ENCODE results near the gene SMIM24.
"Not testable (repeated sequence)": the region's sequence is repeated elsewhere in the genome, so short reads cannot be mapped to it uniquely, and the experiment has no call there.

SMIM24 gene

GRCh38 chr19:3480383-3481091, at the start of gene SMIM24:
SMIM24 (minus strand) TSS chr19:3480525; CDS start chr19:3480463, 62 bp downstream.
- no peak for DNase-seq (ENCODE audit: low spot score)

GRCh38 chr19:3529299-3529698, 49.0 kb upstream of the SMIM24 start:
- not testable (repeated sequence) for DNase-seq (ENCODE audit: low spot score)

GRCh38 chr19:3528539-3529211, 48.4 kb upstream of the SMIM24 start:
- no peak for DNase-seq (ENCODE audit: low spot score)

- DNase-seq (ENCODE audit: low spot score), result no peak
Observed at GRCh38 chr19:3528080-3528479, 47.8 kb upstream of the SMIM24 start.

- DNase-seq (ENCODE audit: low spot score), result no peak
Observed at GRCh38 chr19:3527238-3527910, 47.0 kb upstream of the SMIM24 start.

- no peak for DNase-seq (ENCODE audit: low spot score)
Observed at GRCh38 chr19:3526507-3527237, 46.3 kb upstream of the SMIM24 start.

GRCh38 chr19:3524904-3525451, 44.7 kb upstream of the SMIM24 start:
- no peak for DNase-seq (ENCODE audit: low spot score)

GRCh38 chr19:3524078-3524842, 43.9 kb upstream of the SMIM24 start:
- no peak for DNase-seq (ENCODE audit: low spot score)

GRCh38 chr19:3523361-3524077, 43.2 kb upstream of the SMIM24 start:
- DNase-seq (ENCODE audit: low spot score), result no peak

- DNase-seq (ENCODE audit: low spot score), result no peak
Observed at GRCh38 chr19:3522421-3523360, 42.4 kb upstream of the SMIM24 start.

GRCh38 chr19:3521104-3521445, 40.8 kb upstream of the SMIM24 start:
- DNase-seq (ENCODE audit: low spot score), result no peak

GRCh38 chr19:3520166-3521103, 40.1 kb upstream of the SMIM24 start:
- no peak for DNase-seq (ENCODE audit: low spot score)

GRCh38 chr19:3519126-3519525, 38.8 kb upstream of the SMIM24 start:
- no peak for DNase-seq (ENCODE audit: low spot score)

GRCh38 chr19:3518659-3519058, 38.3 kb upstream of the SMIM24 start:
- no peak for DNase-seq (ENCODE audit: low spot score)

- DNase-seq (ENCODE audit: low spot score), result no peak
Observed at GRCh38 chr19:3518255-3518654, 37.9 kb upstream of the SMIM24 start.

GRCh38 chr19:3517638-3518037, 37.3 kb upstream of the SMIM24 start:
- no peak for DNase-seq (ENCODE audit: low spot score)

GRCh38 chr19:3516675-3517207, 36.4 kb upstream of the SMIM24 start:
- DNase-seq (ENCODE audit: low spot score), result no peak

- no peak for DNase-seq (ENCODE audit: low spot score)
Observed at GRCh38 chr19:3515891-3516422, 35.6 kb upstream of the SMIM24 start.

All from kidney capillary endothelial cell (primary cell).